Skeletal muscle cell (primary cell): Measurements from ENCODE around the gene ARID2.

ENCODE experiments used
- DNase-seq: peaks from one replicate; pipeline ENCODE4 v3.0.0-alpha.2; 2010; ENCODE audit warnings: low read depth
- H3K4me3 ChIP-seq: 2 replicates; pipeline ENCODE4 v1.5.1; 2011; ENCODE audit warnings: low read depth, mild to moderate bottlenecking, control low read depth, low read length, moderate library complexity

Gene ARID2

GRCh38 chr12:45720069-45720468, 9.4 kb upstream of the ARID2 start:
- no peak for DNase-seq
- no peak overlapping the region for H3K4me3 ChIP-seq

- no peak for DNase-seq
- no peak overlapping the region for H3K4me3 ChIP-seq
Measured at GRCh38 chr12:45721369-45721768, 8.1 kb upstream of the ARID2 start.

- no peak overlapping the region for H3K4me3 ChIP-seq
- DNase-seq, result no peak
Measured at GRCh38 chr12:45721954-45722353, 7.6 kb upstream of the ARID2 start.

- peak overlapping the region; percentile 69 for H3K4me3 ChIP-seq
- no peak for DNase-seq
Measured at GRCh38 chr12:45725631-45726602, 3.6 kb upstream of the ARID2 start.

- DNase-seq, result no peak
- H3K4me3 ChIP-seq, result peak overlapping the region; percentile 69
Measured at GRCh38 chr12:45726603-45727300, 2.8 kb upstream of the ARID2 start.

GRCh38 chr12:45727301-45727979, 2.1 kb upstream of the ARID2 start:
- H3K4me3 ChIP-seq, result peak overlapping the region; percentile 69
- peak; percentile 95 for DNase-seq

- DNase-seq, result no peak
- peak overlapping the region; percentile 69 for H3K4me3 ChIP-seq
Measured at GRCh38 chr12:45727980-45728629, 1.4 kb upstream of the ARID2 start.

- DNase-seq, result peak; percentile 92
- H3K4me3 ChIP-seq, result peak overlapping the region; percentile 69
Measured at GRCh38 chr12:45728630-45729232, 775 bp upstream of the ARID2 start.

- no peak for DNase-seq
Measured at GRCh38 chr12:45730084-45730347, 510 bp downstream of the ARID2 start.

GRCh38 chr12:45730348-45731189, 1.1 kb downstream of the ARID2 start:
- H3K4me3 ChIP-seq, result peak overlapping the region; percentile 69
- no peak for DNase-seq

More at GRCh38 chr12:45730084-45730347, 510 bp downstream of the ARID2 start:
- peak overlapping the region; percentile 69 for H3K4me3 ChIP-seq

GRCh38 chr12:45731190-45731775, 1.8 kb downstream of the ARID2 start:
- peak overlapping the region; percentile 69 for H3K4me3 ChIP-seq
- no peak for DNase-seq

- H3K4me3 ChIP-seq, result peak overlapping the region; percentile 29
- no peak for DNase-seq
Measured at GRCh38 chr12:45732250-45732649, 2.7 kb downstream of the ARID2 start.

- no peak for DNase-seq
- no peak overlapping the region for H3K4me3 ChIP-seq
Measured at GRCh38 chr12:45732936-45733335, 3.4 kb downstream of the ARID2 start.

- no peak overlapping the region for H3K4me3 ChIP-seq
- no peak for DNase-seq
Measured at GRCh38 chr12:45737638-45738037, 8.1 kb downstream of the ARID2 start.

- DNase-seq, result no peak
- H3K4me3 ChIP-seq, result no peak overlapping the region
Measured at GRCh38 chr12:45742590-45742989, 13.1 kb downstream of the ARID2 start.

GRCh38 chr12:45743247-45743646, 13.7 kb downstream of the ARID2 start:
- no peak for DNase-seq
- no peak overlapping the region for H3K4me3 ChIP-seq

GRCh38 chr12:45745861-45746277, 16.4 kb downstream of the ARID2 start:
- DNase-seq, result no peak
- no peak overlapping the region for H3K4me3 ChIP-seq

- no peak for DNase-seq
- no peak overlapping the region for H3K4me3 ChIP-seq
Measured at GRCh38 chr12:45756666-45757065, 27.2 kb downstream of the ARID2 start.
